ENCODE measurements around the gene KCNMA1. TPM values are rescaled to one million over a fixed set of nuclear protein-coding genes. Genes with fewer than 3 reads are reported as not detected.

The KCNMA1 gene
- total RNA-seq, 1 donor from 2014 or later, result 95.5 TPM

DNA sequence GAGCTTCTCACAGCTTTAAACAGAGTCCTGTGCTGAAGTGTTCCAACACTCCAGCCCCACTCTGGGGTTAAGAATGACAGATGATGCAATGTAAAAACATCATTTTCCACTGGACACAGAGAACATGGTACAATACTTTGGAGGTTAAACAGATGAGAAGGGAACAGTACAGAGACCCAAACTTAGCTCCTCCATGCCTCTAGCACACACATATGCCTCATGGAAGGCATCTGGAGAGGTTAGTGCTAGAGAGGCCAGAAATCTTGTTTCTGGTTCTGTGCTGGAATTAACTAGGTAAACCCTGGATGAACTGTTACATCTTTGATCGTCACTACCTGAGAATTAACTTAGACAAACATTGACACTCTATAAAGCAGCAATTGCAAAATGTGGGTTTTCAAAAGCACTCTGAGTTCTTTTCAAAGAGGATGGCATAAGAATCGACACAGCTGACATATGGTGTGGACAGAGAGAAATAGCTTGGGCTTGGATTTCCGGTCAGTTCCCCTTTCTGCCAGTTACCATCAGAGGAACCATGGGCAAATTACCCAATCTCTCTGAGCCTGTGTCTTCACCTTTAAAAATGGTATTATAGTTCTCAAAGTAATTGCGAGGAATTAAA, 81.9 kb downstream of the KCNMA1 start:
- Mint-ChIP-seq H3K27ac (ENCODE audit: unreplicated experiment) (peak overlapping the region; percentile 93), H3K9me3 (ENCODE audit: unreplicated experiment) (no peaks in the 10 kb centered on the region), H3K36me3 (ENCODE audit: unreplicated experiment) (no peaks in the 10 kb centered on the region), H3K4me3 (ENCODE audit: unreplicated experiment) (no peak overlapping the region), H3K27me3 (ENCODE audit: unreplicated experiment) (no peaks in the 10 kb centered on the region), H3K4me1 (ENCODE audit: unreplicated experiment) (peaks cover 63% of the 10 kb centered on the region)
- TF ChIP-seq, protein P1, sequence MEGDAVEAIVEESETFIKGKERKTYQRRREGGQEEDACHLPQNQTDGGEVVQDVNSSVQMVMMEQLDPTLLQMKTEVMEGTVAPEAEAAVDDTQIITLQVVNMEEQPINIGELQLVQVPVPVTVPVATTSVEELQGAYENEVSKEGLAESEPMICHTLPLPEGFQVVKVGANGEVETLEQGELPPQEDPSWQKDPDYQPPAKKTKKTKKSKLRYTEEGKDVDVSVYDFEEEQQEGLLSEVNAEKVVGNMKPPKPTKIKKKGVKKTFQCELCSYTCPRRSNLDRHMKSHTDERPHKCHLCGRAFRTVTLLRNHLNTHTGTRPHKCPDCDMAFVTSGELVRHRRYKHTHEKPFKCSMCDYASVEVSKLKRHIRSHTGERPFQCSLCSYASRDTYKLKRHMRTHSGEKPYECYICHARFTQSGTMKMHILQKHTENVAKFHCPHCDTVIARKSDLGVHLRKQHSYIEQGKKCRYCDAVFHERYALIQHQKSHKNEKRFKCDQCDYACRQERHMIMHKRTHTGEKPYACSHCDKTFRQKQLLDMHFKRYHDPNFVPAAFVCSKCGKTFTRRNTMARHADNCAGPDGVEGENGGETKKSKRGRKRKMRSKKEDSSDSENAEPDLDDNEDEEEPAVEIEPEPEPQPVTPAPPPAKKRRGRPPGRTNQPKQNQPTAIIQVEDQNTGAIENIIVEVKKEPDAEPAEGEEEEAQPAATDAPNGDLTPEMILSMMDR (IDR thresholded peaks at IDR 0.05), result no peak
- no peak for DNase-seq (ENCODE audit: extremely low spot score, unreplicated experiment)

DNA sequence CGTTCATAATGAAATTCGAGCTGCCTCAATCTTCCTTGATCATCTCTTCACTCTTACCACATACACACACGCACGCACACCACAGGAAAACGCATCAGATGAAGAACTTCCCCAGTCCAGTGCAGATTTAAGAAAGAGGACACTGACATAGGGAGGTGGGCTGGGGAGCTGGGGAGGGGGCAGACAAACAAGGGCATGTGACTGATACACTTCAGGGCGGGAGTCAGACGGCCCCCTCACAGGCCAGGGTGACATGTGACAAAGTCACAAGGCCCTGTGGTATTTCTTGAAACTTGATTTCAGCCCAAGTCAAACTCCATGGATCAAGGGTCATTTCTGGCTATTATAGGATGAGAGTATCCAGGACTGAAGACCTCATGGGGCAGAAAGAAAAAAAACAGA, 82.6 kb downstream of the KCNMA1 start:
- no peak for DNase-seq (ENCODE audit: extremely low spot score, unreplicated experiment)
- Mint-ChIP-seq H3K27me3 (ENCODE audit: unreplicated experiment) (no peaks in the 10 kb centered on the region), H3K4me1 (ENCODE audit: unreplicated experiment) (peaks cover 64% of the 10 kb centered on the region), H3K4me3 (ENCODE audit: unreplicated experiment) (no peak overlapping the region), H3K27ac (ENCODE audit: unreplicated experiment) (peak overlapping the region; percentile 93), H3K36me3 (ENCODE audit: unreplicated experiment) (peaks cover 3% of the 10 kb centered on the region), H3K9me3 (ENCODE audit: unreplicated experiment) (no peaks in the 10 kb centered on the region)
- TF ChIP-seq, protein P1 (IDR thresholded peaks at IDR 0.05), result no peak

DNA sequence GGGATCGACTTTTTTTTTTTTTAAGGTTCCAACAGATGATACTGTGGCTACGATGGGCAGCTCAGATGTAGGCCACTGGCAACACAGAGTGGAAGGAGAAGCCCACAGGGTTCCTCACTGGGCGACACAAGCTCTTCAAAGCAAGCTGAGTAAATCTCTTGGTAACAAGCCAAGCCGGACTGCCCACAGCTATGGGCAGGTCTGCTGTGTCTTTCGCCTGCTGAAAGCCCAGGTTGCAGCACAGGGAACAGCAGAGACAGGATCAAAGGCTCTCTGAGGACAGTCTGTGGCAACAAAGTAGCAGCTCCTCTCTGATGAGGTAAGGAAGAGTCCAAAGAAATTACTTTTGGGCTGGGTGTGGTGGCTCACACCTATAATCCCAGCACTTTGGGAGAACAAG, 83.6 kb downstream of the KCNMA1 start:
- Mint-ChIP-seq H3K27me3 (ENCODE audit: unreplicated experiment) (no peaks in the 10 kb centered on the region), H3K36me3 (ENCODE audit: unreplicated experiment) (peaks cover 6% of the 10 kb centered on the region), H3K4me3 (ENCODE audit: unreplicated experiment) (no peak overlapping the region), H3K4me1 (ENCODE audit: unreplicated experiment) (peaks cover 69% of the 10 kb centered on the region), H3K9me3 (ENCODE audit: unreplicated experiment) (no peaks in the 10 kb centered on the region), H3K27ac (ENCODE audit: unreplicated experiment) (peak overlapping the region; percentile 93)
- TF ChIP-seq, protein P1 (IDR thresholded peaks at IDR 0.05), result no peak
- DNase-seq (ENCODE audit: extremely low spot score, unreplicated experiment), result no peak

DNA sequence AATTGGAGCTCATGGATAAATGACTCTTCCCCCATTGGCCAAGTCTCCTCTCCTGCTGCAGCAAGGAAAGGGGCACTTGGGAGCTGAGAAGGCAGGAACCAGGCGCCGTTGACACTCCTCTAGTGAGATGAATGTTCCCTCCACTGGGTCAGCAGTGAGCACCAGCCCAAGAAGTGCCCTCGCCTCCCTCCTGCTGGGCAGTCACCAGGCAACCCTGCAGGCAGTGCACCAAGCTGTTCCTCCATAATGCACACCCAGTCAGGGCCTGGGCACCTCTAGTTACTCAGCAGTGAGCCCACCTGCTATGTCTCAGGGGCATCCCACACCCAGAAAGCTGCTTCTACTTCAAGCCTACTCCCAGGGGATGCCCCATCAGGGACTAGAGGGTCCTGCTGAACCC, 84.3 kb downstream of the KCNMA1 start:
- H3K4me1 Mint-ChIP-seq (ENCODE audit: unreplicated experiment), result peaks cover 72% of the 10 kb centered on the region
- TF ChIP-seq, protein P1 (IDR thresholded peaks at IDR 0.05), result no peak
- DNase-seq (ENCODE audit: extremely low spot score, unreplicated experiment), result no peak
- H3K27me3 Mint-ChIP-seq (ENCODE audit: unreplicated experiment), result no peaks in the 10 kb centered on the region
- H3K9me3 Mint-ChIP-seq (ENCODE audit: unreplicated experiment), result no peaks in the 10 kb centered on the region
- H3K4me3 Mint-ChIP-seq (ENCODE audit: unreplicated experiment), result no peak overlapping the region
- peak overlapping the region; percentile 93 for H3K27ac Mint-ChIP-seq (ENCODE audit: unreplicated experiment)
- H3K36me3 Mint-ChIP-seq (ENCODE audit: unreplicated experiment), result peaks cover 8% of the 10 kb centered on the region

DNA sequence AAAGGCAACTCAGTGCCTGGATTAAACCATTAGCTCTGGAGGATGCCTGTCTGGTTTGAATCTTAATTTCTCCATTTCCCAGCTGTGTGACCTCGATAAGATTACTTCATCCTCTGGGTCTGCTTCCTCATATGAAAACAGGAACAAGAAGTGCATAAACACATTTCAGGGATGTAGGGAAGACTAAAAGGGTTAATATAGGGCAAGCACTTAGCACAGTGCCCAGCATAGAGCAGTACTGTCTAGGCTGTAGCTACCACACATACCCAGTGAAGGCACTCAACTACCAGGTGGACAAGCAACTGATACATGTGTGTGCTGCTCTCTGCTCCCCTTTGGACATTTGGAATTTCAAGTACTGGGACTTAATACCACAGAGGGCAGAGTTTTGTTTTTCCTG, 85.4 kb downstream of the KCNMA1 start:
- no peaks in the 10 kb centered on the region for H3K9me3 Mint-ChIP-seq (ENCODE audit: unreplicated experiment)
- no peak overlapping the region for H3K4me3 Mint-ChIP-seq (ENCODE audit: unreplicated experiment)
- TF ChIP-seq, protein P1 (IDR thresholded peaks at IDR 0.05), result no peak
- peaks cover 8% of the 10 kb centered on the region for H3K36me3 Mint-ChIP-seq (ENCODE audit: unreplicated experiment)
- H3K27me3 Mint-ChIP-seq (ENCODE audit: unreplicated experiment), result no peaks in the 10 kb centered on the region
- H3K4me1 Mint-ChIP-seq (ENCODE audit: unreplicated experiment), result peaks cover 73% of the 10 kb centered on the region
- DNase-seq (ENCODE audit: extremely low spot score, unreplicated experiment), result no peak
- peak overlapping the region; percentile 28 for H3K27ac Mint-ChIP-seq (ENCODE audit: unreplicated experiment)

Data from osteocyte (in vitro differentiated cells).